HFF-Myc (cell line): ENCODE data around the gene IFNGR2.
"Not testable (repeated sequence)": the region's sequence is repeated elsewhere in the genome, so short reads cannot be mapped to it uniquely, and the experiment has no call there.

Experiments
- DNase-seq: peaks from one replicate; pipeline ENCODE4 v3.0.0-alpha.2; 2011; ENCODE audit warnings: low read depth; ENCODE audit errors: extremely low read depth
- H3K4me3 ChIP-seq: replicated peaks from 2 replicates; pipeline ENCODE4 v1.5.1; 2011; ENCODE audit warnings: low read depth, mild to moderate bottlenecking, control low read depth, low read length
- TF ChIP-seq, protein P1 (sequence below): IDR thresholded peaks from 2 replicates; pipeline ENCODE4 v1.5.1; 2012; ENCODE audit warnings: mild to moderate bottlenecking, low read depth, low read length, control low read depth; ENCODE audit errors: missing control alignments

IFNGR2 gene

DNA sequence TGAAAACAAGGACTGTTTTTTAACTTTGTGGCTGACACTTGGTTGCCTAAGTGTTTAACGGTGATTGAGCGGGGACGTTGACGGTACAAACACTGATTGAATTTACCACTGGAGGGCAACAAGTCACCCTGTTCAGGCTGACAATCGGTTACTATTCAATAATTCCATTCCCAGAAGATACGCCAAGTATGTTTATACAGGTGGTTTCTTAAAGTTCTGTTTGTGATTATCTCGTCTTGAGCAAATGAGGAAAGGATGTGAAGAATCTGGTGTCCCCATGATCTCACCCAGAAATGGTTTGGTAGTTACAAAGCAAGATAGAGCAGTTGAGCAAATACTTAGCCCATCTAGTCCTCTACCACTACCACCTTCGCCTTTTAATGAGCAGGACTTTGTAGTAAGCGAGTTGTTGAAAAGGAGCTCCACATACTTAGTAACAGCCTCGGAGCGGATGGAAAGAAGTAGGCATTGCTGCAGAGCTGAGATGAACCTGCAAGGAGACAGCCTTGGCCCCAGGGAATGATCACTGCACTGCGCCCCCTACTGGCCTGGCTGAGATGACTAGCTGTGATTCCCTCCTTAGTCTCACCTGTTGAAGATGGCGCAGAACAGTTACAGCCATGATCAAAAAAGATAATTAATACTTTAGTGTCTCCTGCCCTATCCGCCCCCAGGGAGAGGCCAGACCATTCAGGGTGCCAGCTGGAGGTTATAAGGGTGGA lies 42.2 kb upstream of the IFNGR2 start:
- peak; percentile 83 for DNase-seq
- H3K4me3 ChIP-seq = no peak overlapping the region
- TF ChIP-seq, protein P1, sequence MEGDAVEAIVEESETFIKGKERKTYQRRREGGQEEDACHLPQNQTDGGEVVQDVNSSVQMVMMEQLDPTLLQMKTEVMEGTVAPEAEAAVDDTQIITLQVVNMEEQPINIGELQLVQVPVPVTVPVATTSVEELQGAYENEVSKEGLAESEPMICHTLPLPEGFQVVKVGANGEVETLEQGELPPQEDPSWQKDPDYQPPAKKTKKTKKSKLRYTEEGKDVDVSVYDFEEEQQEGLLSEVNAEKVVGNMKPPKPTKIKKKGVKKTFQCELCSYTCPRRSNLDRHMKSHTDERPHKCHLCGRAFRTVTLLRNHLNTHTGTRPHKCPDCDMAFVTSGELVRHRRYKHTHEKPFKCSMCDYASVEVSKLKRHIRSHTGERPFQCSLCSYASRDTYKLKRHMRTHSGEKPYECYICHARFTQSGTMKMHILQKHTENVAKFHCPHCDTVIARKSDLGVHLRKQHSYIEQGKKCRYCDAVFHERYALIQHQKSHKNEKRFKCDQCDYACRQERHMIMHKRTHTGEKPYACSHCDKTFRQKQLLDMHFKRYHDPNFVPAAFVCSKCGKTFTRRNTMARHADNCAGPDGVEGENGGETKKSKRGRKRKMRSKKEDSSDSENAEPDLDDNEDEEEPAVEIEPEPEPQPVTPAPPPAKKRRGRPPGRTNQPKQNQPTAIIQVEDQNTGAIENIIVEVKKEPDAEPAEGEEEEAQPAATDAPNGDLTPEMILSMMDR = peak; percentile 96

DNA sequence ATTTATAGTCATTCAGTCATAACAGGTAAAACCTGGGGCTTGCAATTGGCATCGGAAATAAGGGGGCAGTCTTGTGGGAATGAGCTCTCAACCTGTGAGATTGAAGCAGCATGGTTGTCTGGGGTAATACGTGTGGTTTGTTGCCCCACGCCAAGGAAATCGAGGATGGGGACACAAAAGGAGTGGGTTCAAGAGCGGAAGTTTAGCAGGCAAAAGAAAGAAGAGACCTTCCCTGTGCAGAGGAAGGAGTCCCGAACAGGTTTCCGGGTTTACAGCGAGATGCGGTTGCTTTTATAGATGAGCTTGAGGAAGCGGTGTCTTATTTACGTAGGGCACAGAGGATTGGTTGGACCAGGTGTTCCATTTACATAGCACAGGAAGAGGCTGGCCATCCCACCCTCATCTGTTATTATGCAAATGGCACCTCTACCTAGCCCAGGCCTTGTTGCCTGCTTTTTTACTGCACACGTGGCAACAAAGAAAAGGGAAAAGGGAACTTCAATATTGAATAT lies 41.1 kb upstream of the IFNGR2 start:
- no peak overlapping the region for H3K4me3 ChIP-seq
- no peak for DNase-seq
- TF ChIP-seq, protein P1 = no peak

DNA sequence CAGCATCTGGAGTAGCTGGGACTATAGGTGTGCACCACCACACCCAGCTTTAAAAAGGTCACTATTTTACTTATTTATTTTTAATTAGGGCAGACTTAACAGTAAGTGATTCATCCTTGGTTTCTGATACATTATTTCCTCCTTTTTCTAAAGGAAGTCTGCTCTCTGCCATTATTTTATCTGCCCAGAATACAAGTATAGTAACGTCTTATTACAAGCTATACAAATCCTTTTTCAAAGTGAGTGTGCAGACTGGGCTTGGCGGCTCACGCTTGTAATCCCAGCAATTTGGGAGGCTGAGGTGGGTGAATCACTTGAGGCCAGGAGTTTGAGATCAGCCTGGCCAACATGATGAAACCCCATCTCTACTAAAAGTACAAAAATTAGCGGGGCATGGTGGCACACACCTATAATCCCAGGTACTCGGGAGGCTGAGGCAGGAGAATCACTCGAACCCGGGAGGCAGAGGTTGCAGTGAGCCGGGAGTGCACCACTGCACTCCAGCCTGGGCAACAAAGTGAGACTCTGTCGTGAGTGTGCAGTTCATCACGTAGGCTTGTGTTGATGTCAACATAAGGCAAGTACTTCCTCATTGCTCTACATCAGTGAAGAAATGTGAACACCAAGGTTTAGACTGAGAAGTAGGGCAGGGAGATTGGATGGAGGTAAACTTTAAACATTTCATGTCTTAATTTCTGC lies 39.2 kb upstream of the IFNGR2 start:
- DNase-seq, H3K4me3 ChIP-seq: not testable (repeated sequence)

DNA sequence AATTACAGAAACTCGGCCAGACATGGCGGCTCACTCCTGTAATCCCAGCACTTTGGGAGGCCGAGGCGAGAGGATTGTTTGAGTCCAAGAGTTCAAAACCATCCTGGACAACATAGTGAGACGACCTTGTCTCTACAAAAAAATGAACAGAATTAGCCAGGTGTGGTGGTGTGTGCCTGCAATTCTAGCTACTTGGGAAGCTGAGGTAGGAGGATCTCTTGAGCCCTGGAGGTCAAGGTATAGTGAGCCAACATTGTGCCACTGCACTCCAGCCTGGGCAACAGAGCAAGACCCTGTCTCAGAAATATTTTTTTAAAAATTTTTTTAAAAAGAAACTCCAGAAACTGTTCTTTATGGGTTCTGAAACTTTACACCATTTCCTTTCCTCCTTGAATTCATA lies 38.4 kb upstream of the IFNGR2 start:
- TF ChIP-seq, protein P1 = no peak
- DNase-seq = no peak
- H3K4me3 ChIP-seq = no peak overlapping the region

DNA sequence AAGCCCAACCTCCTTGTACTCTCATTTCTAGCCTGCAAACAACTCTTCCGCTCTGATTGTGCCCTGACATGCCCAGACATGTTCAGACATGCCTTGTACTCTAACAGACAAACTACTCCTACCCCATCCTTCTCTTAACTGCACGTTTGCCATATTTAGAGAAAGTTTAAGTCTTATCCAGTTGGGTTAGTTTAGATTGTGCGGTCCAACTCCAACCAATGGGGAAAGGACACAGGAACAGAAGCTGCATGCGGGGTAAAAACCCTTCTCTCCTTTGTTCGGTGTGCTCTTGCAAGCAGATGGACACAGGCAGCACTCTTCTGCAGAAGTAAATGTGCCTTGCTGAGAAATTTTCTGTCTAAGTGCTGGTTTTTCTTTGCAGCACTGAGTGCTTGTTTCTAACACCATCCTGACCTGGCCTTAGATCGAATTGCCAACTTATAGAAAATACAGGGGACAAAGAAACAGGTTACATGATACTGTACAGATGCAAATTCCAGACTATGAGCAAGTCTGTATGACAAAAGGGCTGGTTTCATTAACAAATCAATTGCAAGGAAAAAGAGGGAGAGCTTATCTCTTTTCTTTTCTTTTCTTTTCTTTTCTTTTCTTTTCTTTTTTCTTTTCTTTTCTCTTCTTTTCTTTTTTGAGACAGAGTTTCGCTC lies 35.8 kb upstream of the IFNGR2 start:
- DNase-seq = peak; percentile 37
- TF ChIP-seq, protein P1 = no peak
- no peak overlapping the region for H3K4me3 ChIP-seq

DNA sequence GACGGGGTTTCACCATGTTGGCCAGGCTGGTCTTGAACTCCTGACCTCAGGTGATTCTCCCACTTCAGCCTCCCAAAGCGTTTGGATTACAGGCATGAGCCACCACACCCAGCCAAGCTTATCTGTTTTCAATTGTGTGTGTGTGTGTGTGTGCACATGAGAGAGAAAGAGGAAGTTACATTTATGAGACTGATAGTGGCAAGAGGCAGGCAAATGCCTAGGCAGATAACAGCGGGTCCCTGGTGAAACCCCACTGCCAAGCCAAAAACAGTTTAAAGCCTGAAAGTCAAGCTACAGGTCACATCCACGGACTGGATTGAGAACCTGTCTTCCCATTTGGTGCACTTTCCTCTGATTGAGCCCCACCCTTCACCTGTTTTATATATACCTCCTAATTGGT lies 35.1 kb upstream of the IFNGR2 start:
- DNase-seq = no peak
- TF ChIP-seq, protein P1 = no peak

DNA sequence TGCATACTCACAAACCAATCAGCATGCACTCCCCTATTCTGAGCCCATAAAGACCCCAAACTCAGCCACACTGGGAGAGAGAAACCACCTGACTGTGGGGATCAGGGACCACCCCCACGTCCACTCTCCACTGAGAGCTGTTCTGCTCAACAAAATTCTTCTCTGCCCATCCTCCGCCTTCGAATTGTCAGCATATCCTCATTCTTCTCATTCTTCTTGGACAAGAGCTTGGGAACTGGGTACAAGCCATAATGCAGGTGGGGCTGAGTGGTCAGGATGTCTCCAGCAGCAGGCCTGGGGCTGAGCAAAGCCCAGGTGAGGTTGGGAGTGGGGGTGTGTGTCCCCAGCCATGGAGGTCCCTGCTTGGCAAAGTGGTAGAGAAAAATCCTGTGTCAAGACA lies 34.6 kb upstream of the IFNGR2 start:
- no peak for DNase-seq
- no peak overlapping the region for H3K4me3 ChIP-seq
- TF ChIP-seq, protein P1 = no peak

More for the DNA sequence above, 35.1 kb upstream of the IFNGR2 start:
- no peak overlapping the region for H3K4me3 ChIP-seq
